ENCODE data around the gene GDPGP1.
A peak's percentile ranks its signal among the peaks of the same experiment; 100 is the strongest.
"Not testable (repeated sequence)": the region's sequence is repeated elsewhere in the genome, so short reads cannot be mapped to it uniquely, and the experiment has no call there.

GDPGP1 gene

GRCh38 chr15:90234096-90234988, at the start of gene GDPGP1:
Gene GDPGP1, plus strand, starts transcription at chr15:90234209. Its CDS starts 6,700 bp downstream, at chr15:90240909.
- peaks cover 6% of the 10 kb centered on the region for H3K36me3 ChIP-seq (ENCODE audit: control insufficient read depth, insufficient read depth, low read length)
- H3K27me3 ChIP-seq (replicated peaks; ENCODE audit: control insufficient read depth, insufficient read depth, low read length) = no peaks in the 10 kb centered on the region
- TF ChIP-seq CTCF (IDR thresholded peaks at IDR 0.05; ENCODE audit: insufficient read depth, low read length, poor library complexity, severe bottlenecking) = no peak
- peak within 1 kb of the TSS; percentile 90 for H3K4me3 ChIP-seq (replicated peaks; ENCODE audit: low read depth, low read length)
- DNase-seq (ENCODE audit: extremely low read depth, insufficient read length) = peak; percentile 97

GRCh38 chr15:90184786-90185704, 49.0 kb upstream of the GDPGP1 start:
- H3K36me3 ChIP-seq (ENCODE audit: control insufficient read depth, insufficient read depth, low read length) = no peaks in the 10 kb centered on the region
- peak; percentile 86 for DNase-seq (ENCODE audit: extremely low read depth, insufficient read length)
- H3K4me3 ChIP-seq (replicated peaks; ENCODE audit: low read depth, low read length) = peak overlapping the region; percentile 77
- TF ChIP-seq CTCF (IDR thresholded peaks at IDR 0.05; ENCODE audit: insufficient read depth, low read length, poor library complexity, severe bottlenecking) = no peak
- no peaks in the 10 kb centered on the region for H3K27me3 ChIP-seq (replicated peaks; ENCODE audit: control insufficient read depth, insufficient read depth, low read length)

- no peak for DNase-seq (ENCODE audit: extremely low read depth, insufficient read length)
- no peak for TF ChIP-seq CTCF (IDR thresholded peaks at IDR 0.05; ENCODE audit: insufficient read depth, low read length, poor library complexity, severe bottlenecking)
- H3K4me3 ChIP-seq (replicated peaks; ENCODE audit: low read depth, low read length) = no peak overlapping the region
- no peaks in the 10 kb centered on the region for H3K27me3 ChIP-seq (replicated peaks; ENCODE audit: control insufficient read depth, insufficient read depth, low read length)
- no peaks in the 10 kb centered on the region for H3K36me3 ChIP-seq (ENCODE audit: control insufficient read depth, insufficient read depth, low read length)
Measured at GRCh38 chr15:90187257-90187868, 46.6 kb upstream of the GDPGP1 start.

- not testable (repeated sequence) for H3K36me3 ChIP-seq (ENCODE audit: control insufficient read depth, insufficient read depth, low read length); DNase-seq (ENCODE audit: extremely low read depth, insufficient read length); H3K4me3 ChIP-seq (replicated peaks; ENCODE audit: low read depth, low read length); H3K27me3 ChIP-seq (replicated peaks; ENCODE audit: control insufficient read depth, insufficient read depth, low read length)
Measured at GRCh38 chr15:90188065-90188464, 45.9 kb upstream of the GDPGP1 start.

- H3K4me3 ChIP-seq (replicated peaks; ENCODE audit: low read depth, low read length) = no peak overlapping the region
- no peak for DNase-seq (ENCODE audit: extremely low read depth, insufficient read length)
- no peaks in the 10 kb centered on the region for H3K27me3 ChIP-seq (replicated peaks; ENCODE audit: control insufficient read depth, insufficient read depth, low read length)
- no peak for TF ChIP-seq CTCF (IDR thresholded peaks at IDR 0.05; ENCODE audit: insufficient read depth, low read length, poor library complexity, severe bottlenecking)
- H3K36me3 ChIP-seq (ENCODE audit: control insufficient read depth, insufficient read depth, low read length) = no peaks in the 10 kb centered on the region
Measured at GRCh38 chr15:90188914-90189748, 44.9 kb upstream of the GDPGP1 start.

All from GM06990 (cell line).